Erythroblast (primary cell): Measurements from ENCODE around the gene BTBD2.

Experiments
- DNase-seq, 2 experiments: peaks; one replicate each; lab custom pipeline; 2025; lab: John Stamatoyannopoulos, UW
- GATA1 ChIP-seq: IDR thresholded peaks from 2 replicates; pipeline ENCODE4 v1.6.1; 2011; ENCODE audit warnings: low read depth, mild to moderate bottlenecking, control low read depth, low read length, moderate library complexity
- POLR2A ChIP-seq: IDR thresholded peaks from 2 replicates; pipeline ENCODE4 v1.6.1; 2011; ENCODE audit warnings: mild to moderate bottlenecking, low read length

Gene BTBD2

DNA sequence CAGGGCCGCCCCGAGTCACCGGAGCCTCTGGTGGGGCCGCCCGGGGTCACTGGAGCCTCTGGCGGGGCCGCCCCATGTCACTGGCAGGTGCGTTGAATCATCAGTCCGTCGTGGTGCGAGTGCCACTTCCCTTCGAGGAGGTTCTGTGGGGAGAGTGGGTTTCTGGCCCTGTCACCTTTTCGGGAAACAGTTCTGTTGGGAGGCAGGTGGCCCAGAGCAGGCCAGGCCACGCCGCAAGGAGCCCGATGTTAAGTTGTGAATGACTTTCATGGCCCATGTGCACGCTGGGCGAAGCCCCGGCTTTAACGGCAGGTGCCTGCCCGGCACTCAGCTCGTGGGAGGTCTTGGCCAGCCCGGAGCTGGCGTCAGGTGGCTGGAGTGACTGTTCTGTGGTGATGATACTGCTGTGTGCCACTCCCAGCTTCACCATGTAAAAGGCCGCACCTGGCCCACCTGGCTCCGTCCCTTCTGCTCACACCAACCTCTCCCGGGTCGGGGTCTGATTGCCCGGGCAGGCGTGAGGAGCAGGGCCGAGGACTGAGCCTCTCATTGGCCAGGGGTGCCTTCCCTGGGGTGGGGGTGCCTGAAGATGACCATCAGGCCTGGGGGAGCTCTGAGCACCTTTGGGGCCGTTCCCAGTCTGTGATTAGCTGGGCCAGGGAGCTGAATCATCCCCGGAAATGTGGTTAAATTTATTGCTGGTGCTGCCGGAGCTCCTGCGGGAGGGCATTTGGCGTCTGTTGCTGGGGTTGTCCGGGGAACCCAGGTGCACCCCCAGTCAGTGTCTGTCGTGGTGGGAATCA lies 45.3 kb downstream of the BTBD2 start:
- no peak for TF ChIP-seq GATA1
- TF ChIP-seq POLR2A = no peak

DNA sequence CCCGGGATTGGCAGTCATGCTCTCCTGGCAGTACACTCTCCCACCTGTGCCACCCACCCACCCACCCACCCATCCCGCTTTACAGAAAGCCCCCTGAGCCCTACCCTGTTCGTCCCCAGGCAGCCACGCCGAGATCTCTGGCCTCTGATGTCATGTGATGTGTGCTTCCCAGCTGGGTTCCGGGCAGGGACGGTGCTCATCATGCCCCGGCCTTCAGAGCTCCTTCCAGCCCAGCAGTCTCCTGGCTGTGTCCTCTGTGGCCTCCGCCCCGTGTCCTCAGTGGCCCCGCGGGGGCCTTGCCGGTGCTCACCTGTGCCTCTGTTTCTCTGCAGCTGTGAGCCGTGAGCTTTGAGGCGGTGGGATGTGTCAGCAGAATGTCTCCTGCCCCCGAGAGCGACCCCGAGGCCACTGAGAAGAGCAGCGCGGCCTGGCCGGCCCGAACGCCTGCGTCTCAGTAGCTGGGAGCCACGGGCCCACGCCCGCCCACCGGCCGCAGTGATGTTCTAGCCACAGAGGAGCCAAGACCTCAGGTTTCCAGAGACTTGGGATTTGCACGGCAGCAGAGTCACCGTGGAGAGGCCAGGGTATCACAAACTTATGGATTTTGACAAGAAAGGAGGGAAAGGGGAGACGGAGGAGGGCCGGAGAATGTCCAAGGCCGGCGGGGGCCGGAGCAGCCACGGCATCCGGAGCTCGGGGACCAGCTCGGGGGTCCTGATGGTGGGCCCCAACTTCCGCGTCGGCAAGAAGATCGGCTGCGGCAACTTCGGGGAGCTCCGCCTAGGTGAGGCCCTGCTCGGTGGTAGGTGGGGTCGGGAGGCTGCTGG lies 46.1 kb downstream of the BTBD2 start:
- DNase-seq = no peak
- TF ChIP-seq POLR2A (no peak), GATA1 (no peak)

More for the DNA sequence above, 45.3 kb downstream of the BTBD2 start:
- no peak for DNase-seq

DNA sequence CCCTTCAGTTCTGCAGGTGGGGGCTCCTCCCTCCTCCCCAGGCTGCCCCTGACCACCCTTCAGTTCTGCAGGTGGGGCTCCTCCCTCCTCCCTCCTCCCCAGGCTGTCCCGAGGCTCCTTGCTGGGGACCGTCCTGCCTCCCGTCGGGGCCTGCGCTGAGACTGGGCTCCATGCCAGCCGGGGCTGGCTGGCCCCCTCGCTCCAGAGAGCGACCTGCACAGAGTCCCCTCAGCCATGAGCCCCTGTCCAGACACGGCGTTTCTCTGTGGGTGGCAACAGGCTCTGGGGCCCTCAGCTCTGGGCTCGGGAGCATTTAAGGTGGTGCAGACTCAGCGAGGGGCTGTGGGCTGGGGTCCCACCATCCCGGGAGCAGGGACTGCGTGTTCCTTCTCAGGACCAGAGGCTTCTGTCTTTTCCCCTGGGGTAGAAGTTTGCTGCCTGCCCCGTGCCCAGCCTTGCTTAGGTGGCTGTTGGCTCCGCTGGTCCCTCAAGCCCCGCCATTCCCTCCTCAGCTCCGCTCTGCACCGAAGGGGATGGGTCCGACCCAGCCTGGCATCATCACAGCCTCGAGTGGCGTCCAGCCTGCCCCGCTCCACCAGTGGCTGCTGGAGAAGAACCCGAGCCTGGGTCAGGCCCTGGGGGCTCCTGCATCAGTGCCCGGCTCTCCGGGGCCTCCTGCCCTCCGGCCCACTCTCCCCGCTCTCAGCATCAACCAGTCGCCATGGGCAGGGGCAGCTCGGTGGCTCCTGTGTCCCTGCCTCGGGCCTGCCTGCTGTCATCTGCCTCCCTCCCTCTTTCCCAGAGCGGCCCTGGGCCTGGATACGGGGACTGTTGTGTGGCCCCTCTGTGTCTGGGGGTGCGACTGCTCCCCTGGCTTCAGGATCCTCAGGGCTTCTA lies 47.0 kb downstream of the BTBD2 start:
- DNase-seq = no peak
- TF ChIP-seq GATA1 (no peak), POLR2A (no peak)

DNA sequence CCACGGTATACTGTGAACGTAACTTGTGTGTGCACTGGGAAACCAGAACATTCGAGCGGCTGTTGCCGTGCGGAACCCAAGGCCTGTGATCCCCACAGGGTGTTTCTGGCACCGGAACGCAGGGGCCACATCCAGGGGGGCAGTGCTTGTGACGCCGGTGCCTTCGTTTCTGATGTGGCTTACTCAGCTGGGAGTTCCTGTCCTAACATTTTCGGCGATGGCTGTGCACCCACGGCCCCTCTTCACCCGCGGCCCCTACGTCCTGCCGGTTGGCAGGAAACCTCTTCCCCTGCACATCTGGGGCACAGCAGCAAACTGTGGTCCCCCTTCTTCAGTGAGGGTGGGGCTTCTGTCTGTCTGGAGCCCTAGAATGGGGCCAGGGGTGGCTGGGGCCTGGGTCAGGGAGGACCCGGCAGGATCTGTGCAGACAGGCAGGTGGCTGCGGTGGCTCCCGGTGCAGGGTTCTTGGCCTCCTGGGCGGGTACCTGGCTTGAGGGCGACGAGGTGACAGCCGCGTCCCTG lies 48.4 kb downstream of the BTBD2 start:
- DNase-seq = no peak
- TF ChIP-seq GATA1 = no peak

DNA sequence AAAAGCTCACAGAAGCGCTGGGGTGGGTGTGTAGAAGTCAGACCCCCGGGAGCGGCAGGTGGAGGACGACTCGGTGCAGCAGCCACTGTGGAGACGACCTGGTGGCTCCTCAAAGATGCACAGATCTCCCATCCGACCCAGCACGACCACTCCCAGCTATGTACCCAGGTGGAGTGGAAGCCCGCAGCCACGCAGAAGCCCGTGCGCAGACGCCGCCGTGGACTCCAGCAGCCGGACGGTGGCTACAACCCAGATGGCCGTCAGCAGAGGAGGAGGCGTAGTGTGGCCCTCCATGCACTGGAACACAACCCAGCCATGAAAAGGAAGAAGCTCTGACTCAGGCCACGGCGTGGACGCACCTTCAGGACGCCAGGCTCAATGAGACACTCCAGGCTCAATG lies 52.8 kb downstream of the BTBD2 start:
- no peak for DNase-seq
- TF ChIP-seq GATA1 (no peak), POLR2A (no peak)

DNA sequence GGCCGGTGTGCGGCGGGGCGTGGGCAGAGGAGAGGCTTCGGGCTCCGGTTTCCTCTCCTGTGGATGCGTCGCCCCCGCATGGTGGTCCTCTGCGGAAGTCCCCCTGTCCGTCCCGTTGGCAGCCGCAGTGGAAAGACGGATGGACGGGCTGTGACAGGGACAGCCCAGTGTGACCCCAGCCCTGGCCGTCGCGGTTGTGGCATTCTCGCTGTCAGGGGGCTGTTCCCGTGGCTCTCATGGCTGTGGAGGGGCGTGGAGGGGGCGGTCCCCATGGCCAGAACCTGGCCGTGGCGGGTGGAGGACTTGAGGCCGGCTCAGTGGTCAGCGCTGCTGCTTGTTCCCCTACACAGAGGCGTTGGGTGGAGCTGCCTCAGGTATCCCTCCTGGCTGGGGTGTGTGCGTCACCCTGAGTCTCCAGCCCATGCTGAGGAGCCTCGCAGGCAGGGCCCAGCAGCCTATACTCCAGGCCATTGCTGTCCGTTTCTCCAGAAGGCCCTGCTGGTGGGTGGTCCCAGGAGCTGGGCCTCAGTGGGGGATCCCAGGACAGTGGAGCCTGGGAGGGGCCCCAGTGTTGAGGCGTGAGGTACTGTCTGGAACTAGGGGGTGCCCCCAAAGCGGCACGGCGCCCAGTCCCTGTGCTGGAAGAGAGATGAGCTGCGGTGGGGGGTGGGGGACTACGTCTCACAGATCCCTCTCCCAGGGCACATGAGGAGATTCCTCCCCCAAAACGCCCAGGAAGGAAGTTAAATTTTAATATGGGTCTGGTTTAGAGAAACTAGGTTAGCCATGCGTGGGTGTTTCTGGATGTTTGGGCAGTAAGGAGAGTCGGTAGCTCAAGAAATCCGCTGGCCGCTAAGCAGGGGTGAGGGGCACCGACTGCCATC lies 54.3 kb downstream of the BTBD2 start:
- TF ChIP-seq GATA1 (no peak), POLR2A (no peak)
- no peak for DNase-seq

DNA sequence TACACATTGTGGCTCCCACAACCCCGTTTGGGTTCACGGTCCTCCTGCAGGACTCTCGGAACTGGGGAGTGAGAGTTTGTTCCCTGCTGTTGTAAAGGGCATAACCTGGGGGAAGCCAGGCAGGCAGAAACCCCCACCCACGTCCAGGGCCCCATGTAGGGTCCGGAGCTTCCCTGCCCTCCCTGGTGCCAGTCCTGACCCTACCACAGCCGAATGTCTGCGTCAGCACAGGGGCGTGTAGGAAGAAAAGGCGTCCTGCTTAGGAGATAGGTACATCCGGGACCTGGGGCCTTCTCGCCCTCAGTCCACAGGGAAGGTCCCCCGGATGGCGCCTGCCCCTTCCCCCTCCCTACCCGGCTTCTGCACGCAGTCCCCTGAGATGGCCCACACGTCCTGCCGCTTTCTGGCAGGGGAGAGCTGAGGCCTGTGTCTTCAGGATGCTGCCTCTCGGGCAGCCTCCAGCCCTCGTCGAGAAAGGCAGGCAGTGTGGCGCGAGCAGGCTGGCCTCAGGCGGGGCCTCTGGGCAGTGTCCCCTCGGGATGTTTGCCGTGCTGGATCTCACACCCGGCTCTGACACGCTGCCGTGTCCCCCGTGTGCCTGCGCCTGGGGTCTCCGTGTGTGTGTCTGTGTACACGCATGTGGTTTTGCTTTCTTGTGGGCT lies 55.5 kb downstream of the BTBD2 start:
- no peak for DNase-seq

DNA sequence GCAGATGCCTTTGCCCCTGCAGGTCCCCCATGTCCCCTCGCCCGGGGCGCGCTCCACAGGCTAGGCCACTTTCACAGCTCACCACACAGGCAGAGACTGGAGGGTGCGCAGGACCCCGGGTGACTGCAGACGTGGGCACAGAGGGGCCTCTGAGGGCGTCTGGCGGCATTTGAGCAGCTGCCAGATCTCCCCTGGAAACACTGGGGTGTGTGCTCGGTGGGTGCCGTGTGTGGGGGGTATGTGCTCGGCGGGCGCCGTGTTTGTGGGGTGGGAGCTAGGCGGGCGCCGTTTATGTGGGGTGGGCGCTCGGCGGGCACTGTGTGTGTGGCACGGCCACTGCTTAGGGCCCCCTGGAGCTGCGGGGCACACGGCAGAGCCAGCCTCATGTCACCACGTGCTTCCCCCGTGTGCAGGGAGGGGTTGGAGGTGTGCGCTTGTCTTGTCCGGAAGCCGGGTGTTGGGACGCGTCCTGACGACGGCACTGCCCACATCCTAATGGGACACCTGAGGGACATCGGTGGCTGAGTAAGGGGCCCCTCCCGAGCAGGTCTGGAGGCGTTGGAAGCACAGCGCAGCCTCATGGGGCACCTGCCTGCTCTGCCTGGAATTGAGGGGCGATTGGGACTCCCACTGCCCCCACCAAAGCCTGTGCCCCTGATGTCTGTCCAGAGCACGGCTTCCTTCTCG lies 57.8 kb downstream of the BTBD2 start:
- TF ChIP-seq GATA1 (no peak), POLR2A (no peak)
- no peak for DNase-seq

More for the DNA sequence above, 55.5 kb downstream of the BTBD2 start:
- TF ChIP-seq GATA1 (no peak), POLR2A (no peak)

DNA sequence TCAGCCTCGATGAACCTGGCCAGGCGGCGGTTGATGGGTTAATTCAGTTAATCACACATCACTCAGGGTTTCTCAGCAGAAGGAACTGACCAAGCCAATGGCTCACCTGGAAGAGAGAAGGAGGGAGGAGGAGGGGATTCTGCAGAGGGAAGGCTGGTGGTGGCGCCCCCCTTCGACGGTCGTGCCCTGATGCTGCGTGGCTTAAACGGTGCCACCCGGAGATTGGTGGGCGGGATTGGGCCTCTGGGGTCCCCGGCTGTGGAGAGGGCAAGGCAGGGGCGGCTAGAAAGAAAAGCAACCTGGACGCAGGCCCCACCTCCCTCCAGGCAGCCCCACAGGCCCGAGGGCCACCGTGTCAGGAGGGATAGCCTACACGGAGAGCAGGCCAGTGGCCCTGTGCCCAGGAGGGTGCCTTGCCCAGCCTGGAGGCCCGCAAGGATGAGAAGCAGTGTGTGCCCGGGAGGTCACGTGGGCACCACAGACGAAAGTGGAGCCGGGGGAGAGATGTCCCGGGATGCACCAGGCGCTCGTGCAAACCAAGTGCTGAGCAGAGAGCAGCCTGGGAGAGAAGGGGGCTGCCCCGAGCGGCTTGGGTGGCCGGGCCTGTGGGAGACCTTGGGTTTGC lies 58.5 kb downstream of the BTBD2 start:
- DNase-seq = no peak
- no peak for TF ChIP-seq POLR2A
- TF ChIP-seq GATA1 = no peak

DNA sequence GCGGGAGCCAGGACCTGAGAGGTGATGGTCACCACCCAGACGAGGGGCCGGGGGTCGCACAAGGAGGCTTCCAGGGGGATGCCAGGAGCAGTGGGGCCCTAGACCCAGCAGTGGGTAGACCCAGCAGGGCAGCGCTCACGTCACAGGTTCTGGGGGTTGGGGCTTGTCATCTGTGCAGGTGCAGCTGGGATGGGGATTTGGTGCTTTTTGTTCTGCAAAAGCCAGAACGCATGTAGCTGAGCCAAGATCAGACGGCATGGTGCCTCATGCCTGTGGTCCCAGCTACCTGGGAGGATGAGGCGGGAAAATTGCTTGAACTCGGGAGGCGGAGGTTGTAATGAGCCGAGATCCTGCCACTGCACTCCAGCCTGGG lies 59.4 kb downstream of the BTBD2 start:
- no peak for DNase-seq
- TF ChIP-seq GATA1 (no peak), POLR2A (no peak)
